Fibroblast of lung (primary cell): ENCODE data around the gene GSDMA.

Experiments
- CTCF ChIP-seq, 2 donors: IDR thresholded peaks in 1 of 2; conservative IDR thresholded peaks in 1 of 2; 1 replicate in 1 of 2; 2 replicates in 1 of 2; pipeline ENCODE4 v1.5.1; 2011 to 2012; ENCODE audit warnings: low read length in 2 of 2, control low read depth in 1 of 2, inconsistent platforms in 1 of 2, low read depth in 1 of 2, mild to moderate bottlenecking in 1 of 2
- EZH2 ChIP-seq: IDR thresholded peaks from 2 replicates; pipeline ENCODE4 v1.5.1; 2012; ENCODE audit warnings: low read length, control low read depth, mild to moderate bottlenecking; ENCODE audit errors: missing control alignments

- TF ChIP-seq CTCF (conservative IDR thresholded peaks at IDR 0.05 in 1 of 2, IDR thresholded peaks at IDR 0.05 in 1 of 2; ENCODE audit: low read depth in 1 of 2, low read length in 2 of 2) (no peak), EZH2 (no peak)
Observed at GRCh38 chr17:39915559-39915958, 47.2 kb upstream of the GSDMA start.
